GM19372 (cell line): ENCODE data around the gene KCNK4.
A peak's percentile ranks its signal among the peaks of the same experiment; 100 is the strongest.

Experiments
- ATAC-seq: cut with Tn5 transposase; IDR thresholded peaks from one replicate; pipeline ENCODE4 v1.9.1; 2021; ENCODE audit warnings: mild to moderate bottlenecking, low read depth, moderate library complexity; ENCODE audit not compliant: unreplicated experiment

KCNK4 gene

GRCh38 chr11:64289002-64289564 is 2.0 kb upstream of the KCNK4 start:
- ATAC-seq = no peak

- no peak for ATAC-seq
Observed at GRCh38 chr11:64290352-64291261, 495 bp upstream of the KCNK4 start.

- no peak for ATAC-seq
Observed at GRCh38 chr11:64291752-64292459, 804 bp downstream of the KCNK4 start.

- ATAC-seq = no peak
Observed at GRCh38 chr11:64292460-64293254, 1.6 kb downstream of the KCNK4 start.

- no peak for ATAC-seq
Observed at GRCh38 chr11:64294774-64295173, 3.7 kb downstream of the KCNK4 start.

GRCh38 chr11:64295760-64296159 is 4.7 kb downstream of the KCNK4 start:
- ATAC-seq = no peak

- no peak for ATAC-seq
Observed at GRCh38 chr11:64296236-64296635, 5.1 kb downstream of the KCNK4 start.

GRCh38 chr11:64296830-64297698 is 6.0 kb downstream of the KCNK4 start:
- ATAC-seq = no peak

- ATAC-seq = no peak
Observed at GRCh38 chr11:64297699-64298358, 6.7 kb downstream of the KCNK4 start.

- ATAC-seq = no peak
Observed at GRCh38 chr11:64298966-64299846, 8.1 kb downstream of the KCNK4 start.

GRCh38 chr11:64299847-64300648 is 8.9 kb downstream of the KCNK4 start, which contains the start of gene CATSPERZ:
Gene CATSPERZ (plus strand): TSS chr11:64300358. CDS start chr11:64300411, 53 bp downstream.
- no peak for ATAC-seq

GRCh38 chr11:64303109-64304031 is 12.3 kb downstream of the KCNK4 start:
- no peak for ATAC-seq

GRCh38 chr11:64304032-64304315 is 12.9 kb downstream of the KCNK4 start:
- ATAC-seq = no peak

GRCh38 chr11:64304316-64305072 is 13.4 kb downstream of the KCNK4 start:
- peak; percentile 8 for ATAC-seq

GRCh38 chr11:64305075-64305690 is 14.1 kb downstream of the KCNK4 start, which contains the start of gene ESRRA:
Gene ESRRA (plus strand): TSS chr11:64305524. CDS start chr11:64307180, 1,656 bp downstream.
- ATAC-seq = peak; percentile 71
